ENCODE data around the gene IGFBP4. TPM values are rescaled to one million over a fixed set of nuclear protein-coding genes. Genes with fewer than 3 reads are reported as not detected.
A peak's percentile ranks its signal among the peaks of the same experiment; 100 is the strongest.

Gene IGFBP4
- total and polyA plus RNA-seq, 2 of the 13 experiments (the other 11 are each of a cell fraction or from before 2014, with no cell fraction given): 4.1 to 49.0 TPM

DNA sequence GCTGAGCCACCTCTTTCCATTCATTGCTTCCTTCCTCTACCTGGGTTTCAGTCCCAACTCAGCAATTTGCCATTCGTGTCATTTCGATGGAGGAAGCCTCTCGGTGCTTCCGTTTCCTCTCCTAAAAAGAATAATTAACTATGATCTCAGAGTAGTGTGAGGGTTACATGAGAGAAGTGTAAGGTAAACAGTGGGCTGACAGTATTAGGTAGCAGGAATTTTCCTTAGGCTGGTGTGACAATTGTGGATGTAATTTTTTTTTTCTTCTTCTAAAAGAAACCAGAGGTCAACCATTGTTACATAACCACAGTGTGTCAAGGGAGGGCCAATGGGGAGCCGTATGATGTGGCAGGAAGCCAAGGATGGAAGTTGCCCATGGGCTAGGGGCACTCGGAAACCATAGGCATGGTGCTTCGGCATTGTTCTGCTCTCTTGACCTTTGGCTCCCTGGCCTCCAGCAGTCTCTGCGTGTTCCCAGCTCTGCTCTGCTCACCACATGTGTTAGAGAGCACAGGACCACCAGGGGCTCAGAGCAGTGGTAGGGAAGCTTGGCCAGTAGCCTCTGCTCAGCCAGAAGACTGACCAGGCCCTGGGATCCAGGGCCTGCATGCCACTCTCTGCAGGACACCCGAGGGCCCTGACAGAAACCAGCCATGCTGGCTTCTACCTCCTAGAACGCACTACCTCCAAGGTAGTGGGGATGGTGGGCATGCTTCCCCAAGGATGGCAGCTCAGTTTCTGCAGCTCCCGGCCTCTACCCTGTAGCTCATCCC is 23.5 kb upstream of the IGFBP4 start (continued):
- no peak for TF ChIP-seq HMGA1 (CRISPR knock-in tag; conservative IDR thresholded peaks at IDR 0.05)
- TF ChIP-seq SSRP1 (CRISPR knock-in tag; IDR thresholded peaks at IDR 0.05): no peak
- TF ChIP-seq NFE2 (CRISPR knock-in tag; IDR thresholded peaks at IDR 0.05): no peak
- no peak; the same call in 1 of the 2 replicates for TF ChIP-seq ZNF33B (CRISPR knock-in tag; IDR thresholded peaks at IDR 0.05)
- no peak for TF ChIP-seq GATA4 (IDR thresholded peaks at IDR 0.05; ENCODE audit: borderline replicate concordance, low read depth)
- TF ChIP-seq KDM2A (CRISPR knock-in tag; IDR thresholded peaks at IDR 0.05; ENCODE audit: borderline replicate concordance, low read depth): peak; percentile 74; the same call in 1 of the 2 replicates
- no peak for TF ChIP-seq RFX5 (IDR thresholded peaks at IDR 0.05; ENCODE audit: low read depth, low read length)
- TF ChIP-seq, protein P1, sequence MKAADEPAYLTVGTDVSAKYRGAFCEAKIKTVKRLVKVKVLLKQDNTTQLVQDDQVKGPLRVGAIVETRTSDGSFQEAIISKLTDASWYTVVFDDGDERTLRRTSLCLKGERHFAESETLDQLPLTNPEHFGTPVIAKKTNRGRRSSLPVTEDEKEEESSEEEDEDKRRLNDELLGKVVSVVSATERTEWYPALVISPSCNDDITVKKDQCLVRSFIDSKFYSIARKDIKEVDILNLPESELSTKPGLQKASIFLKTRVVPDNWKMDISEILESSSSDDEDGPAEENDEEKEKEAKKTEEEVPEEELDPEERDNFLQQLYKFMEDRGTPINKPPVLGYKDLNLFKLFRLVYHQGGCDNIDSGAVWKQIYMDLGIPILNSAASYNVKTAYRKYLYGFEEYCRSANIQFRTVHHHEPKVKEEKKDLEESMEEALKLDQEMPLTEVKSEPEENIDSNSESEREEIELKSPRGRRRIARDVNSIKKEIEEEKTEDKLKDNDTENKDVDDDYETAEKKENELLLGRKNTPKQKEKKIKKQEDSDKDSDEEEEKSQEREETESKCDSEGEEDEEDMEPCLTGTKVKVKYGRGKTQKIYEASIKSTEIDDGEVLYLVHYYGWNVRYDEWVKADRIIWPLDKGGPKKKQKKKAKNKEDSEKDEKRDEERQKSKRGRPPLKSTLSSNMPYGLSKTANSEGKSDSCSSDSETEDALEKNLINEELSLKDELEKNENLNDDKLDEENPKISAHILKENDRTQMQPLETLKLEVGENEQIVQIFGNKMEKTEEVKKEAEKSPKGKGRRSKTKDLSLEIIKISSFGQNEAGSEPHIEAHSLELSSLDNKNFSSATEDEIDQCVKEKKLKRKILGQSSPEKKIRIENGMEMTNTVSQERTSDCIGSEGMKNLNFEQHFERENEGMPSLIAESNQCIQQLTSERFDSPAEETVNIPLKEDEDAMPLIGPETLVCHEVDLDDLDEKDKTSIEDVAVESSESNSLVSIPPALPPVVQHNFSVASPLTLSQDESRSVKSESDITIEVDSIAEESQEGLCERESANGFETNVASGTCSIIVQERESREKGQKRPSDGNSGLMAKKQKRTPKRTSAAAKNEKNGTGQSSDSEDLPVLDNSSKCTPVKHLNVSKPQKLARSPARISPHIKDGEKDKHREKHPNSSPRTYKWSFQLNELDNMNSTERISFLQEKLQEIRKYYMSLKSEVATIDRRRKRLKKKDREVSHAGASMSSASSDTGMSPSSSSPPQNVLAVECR (CRISPR knock-in tag; IDR thresholded peaks at IDR 0.05; ENCODE audit: borderline replicate concordance): peak; percentile 67; the same call in 1 of the 2 replicates
- TF ChIP-seq ZBTB1 (CRISPR knock-in tag; IDR thresholded peaks at IDR 0.05; ENCODE audit: borderline replicate concordance): no peak
- TF ChIP-seq SIN3B (IDR thresholded peaks at IDR 0.05; ENCODE audit: low read length): no peak
- TF ChIP-seq TFDP2 (CRISPR knock-in tag; IDR thresholded peaks at IDR 0.05): 0 out of 2 replicates have a peak, but pooled peaks have one; percentile 13
- 0 out of 2 replicates have a peak, but pooled peaks have one; percentile 52 for TF ChIP-seq ZZZ3 (CRISPR knock-in tag; IDR thresholded peaks at IDR 0.05; ENCODE audit: borderline replicate concordance)
- peak; percentile 71; the same call in 1 of the 2 replicates for TF ChIP-seq ZNF747 (CRISPR knock-in tag; IDR thresholded peaks at IDR 0.05; ENCODE audit: borderline replicate concordance)
- TF ChIP-seq ZNF207 (IDR thresholded peaks at IDR 0.05; ENCODE audit: borderline replicate concordance): no peak
- no peak for TF ChIP-seq ZBTB8A (CRISPR knock-in tag; IDR thresholded peaks at IDR 0.05; ENCODE audit: borderline replicate concordance, low read depth)
- no peak for TF ChIP-seq SALL2 (CRISPR knock-in tag; IDR thresholded peaks at IDR 0.05)
- TF ChIP-seq NONO (IDR thresholded peaks at IDR 0.05): no peak
- TF ChIP-seq NONO (CRISPR knock-in tag; conservative IDR thresholded peaks at IDR 0.05): peak; percentile 81; the same call in 1 of the 2 replicates
- peak; percentile 80 for TF ChIP-seq XRCC5 (optimal IDR thresholded peaks at IDR 0.05; ENCODE audit: low read length)
- peak; percentile 80; the same call in 1 of the 2 replicates for TF ChIP-seq PITX1 (CRISPR knock-in tag; IDR thresholded peaks at IDR 0.05)
- TF ChIP-seq, protein P2, sequence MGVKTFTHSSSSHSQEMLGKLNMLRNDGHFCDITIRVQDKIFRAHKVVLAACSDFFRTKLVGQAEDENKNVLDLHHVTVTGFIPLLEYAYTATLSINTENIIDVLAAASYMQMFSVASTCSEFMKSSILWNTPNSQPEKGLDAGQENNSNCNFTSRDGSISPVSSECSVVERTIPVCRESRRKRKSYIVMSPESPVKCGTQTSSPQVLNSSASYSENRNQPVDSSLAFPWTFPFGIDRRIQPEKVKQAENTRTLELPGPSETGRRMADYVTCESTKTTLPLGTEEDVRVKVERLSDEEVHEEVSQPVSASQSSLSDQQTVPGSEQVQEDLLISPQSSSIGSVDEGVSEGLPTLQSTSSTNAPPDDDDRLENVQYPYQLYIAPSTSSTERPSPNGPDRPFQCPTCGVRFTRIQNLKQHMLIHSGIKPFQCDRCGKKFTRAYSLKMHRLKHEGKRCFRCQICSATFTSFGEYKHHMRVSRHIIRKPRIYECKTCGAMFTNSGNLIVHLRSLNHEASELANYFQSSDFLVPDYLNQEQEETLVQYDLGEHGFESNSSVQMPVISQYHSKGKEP (CRISPR knock-in tag; IDR thresholded peaks at IDR 0.05): no peak
- no peak for TF ChIP-seq SP1 (IDR thresholded peaks at IDR 0.05)
- TF ChIP-seq SP1 (CRISPR knock-in tag; IDR thresholded peaks at IDR 0.05): no peak; the same call in 1 of the 2 replicates

Data from HepG2 (cell line).